WTC11 (cell line): ENCODE measurements around the gene ESPN. TPM values are rescaled to one million over a fixed set of nuclear protein-coding genes. Genes with fewer than 3 reads are reported as not detected.

Source experiments
- ATAC-seq: fragments of 200-7000 bp; cut with Tn5 transposase; 2 replicates; pipeline ENCODE4 v1.10.0; 2021; ENCODE audit warnings: mild to moderate bottlenecking, moderate library complexity
- CTCF ChIA-PET: fragments of 300-600 bp; sonication (Branson Sonifier 250); formaldehyde crosslinking; loops from one replicate; lab custom pipeline; 2021; ENCODE audit warnings: antibody characterized with exemption; lab: Charles Lee
- POLR2A ChIA-PET: fragments of 350-600 bp; sonication (Branson Sonifier 250); formaldehyde crosslinking; loops from one replicate; lab custom pipeline; 2021; ENCODE audit warnings: antibody characterized with exemption; lab: Charles Lee
- DNase-seq: peaks from one replicate; pipeline ENCODE4 v3.0.0; 2021; ENCODE audit warnings: low spot score
- H3K27ac Mint-ChIP-seq: 2 replicates; pipeline ENCODE4 v1.8.0; 2021; ENCODE audit warnings: mixed read lengths
- H3K27me3 Mint-ChIP-seq: 2 replicates; pipeline ENCODE4 v1.8.0; 2021; ENCODE audit warnings: low read depth, mild to moderate bottlenecking, moderate library complexity, mixed read lengths
- H3K36me3 Mint-ChIP-seq: 2 replicates; pipeline ENCODE4 v1.8.0; 2021; ENCODE audit warnings: mixed read lengths
- H3K4me1 Mint-ChIP-seq: 2 replicates; pipeline ENCODE4 v1.8.0; 2022; ENCODE audit warnings: mixed read lengths
- H3K4me3 Mint-ChIP-seq: 2 replicates; pipeline ENCODE4 v1.8.0; 2021; ENCODE audit warnings: mild to moderate bottlenecking, moderate library complexity, mixed read lengths
- H3K9me3 Mint-ChIP-seq: 2 replicates; pipeline ENCODE4 v1.8.0; 2021; ENCODE audit warnings: mixed read lengths
- JUN ChIP-seq: sonication (generic); formaldehyde crosslinking; IDR thresholded peaks from 2 replicates; pipeline ENCODE4 v1.8.0; 2023; ENCODE audit warnings: mild to moderate bottlenecking, missing genetic modification reagents
- MXD4 ChIP-seq: fragments of 250-450 bp; sonication (Bioruptor Pico); IDR thresholded peaks from 2 replicates; pipeline ENCODE4 v1.8.0; 2021; ENCODE audit warnings: mild to moderate bottlenecking, moderate library complexity, borderline replicate concordance
- NR1H2 ChIP-seq: sonication (generic); formaldehyde crosslinking; IDR thresholded peaks from 2 replicates; pipeline ENCODE4 v1.9.0; 2021; ENCODE audit warnings: mild to moderate bottlenecking, moderate library complexity, missing genetic modification reagents
- NR2C2 ChIP-seq: sonication (generic); formaldehyde crosslinking; IDR thresholded peaks from 2 replicates; pipeline ENCODE4 v1.8.0; 2022; ENCODE audit warnings: mild to moderate bottlenecking, missing genetic modification reagents
- NR3C1 ChIP-seq: sonication (generic); formaldehyde crosslinking; conservative IDR thresholded peaks from 2 replicates; pipeline ENCODE4 v1.8.1; 2023; ENCODE audit warnings: low read depth, mild to moderate bottlenecking, missing genetic modification reagents
- PRRX2 ChIP-seq: fragments of 250-450 bp; sonication (Bioruptor Pico); IDR thresholded peaks from 2 replicates; pipeline ENCODE4 v1.8.0; 2021; ENCODE audit warnings: mild to moderate bottlenecking
- TCF7 ChIP-seq: sonication (generic); formaldehyde crosslinking; IDR thresholded peaks from 2 replicates; pipeline ENCODE4 v1.8.0; 2022; ENCODE audit warnings: mild to moderate bottlenecking, low read depth, missing genetic modification reagents, moderate library complexity
- TEAD4 ChIP-seq: sonication (generic); formaldehyde crosslinking; IDR thresholded peaks from 2 replicates; pipeline ENCODE4 v1.8.0; 2022; ENCODE audit warnings: mild to moderate bottlenecking, missing genetic modification reagents
- ZNF219 ChIP-seq: sonication (generic); formaldehyde crosslinking; IDR thresholded peaks from 2 replicates; pipeline ENCODE4 v1.8.0; 2023; ENCODE audit warnings: missing genetic modification reagents, mild to moderate bottlenecking, borderline replicate concordance
- total RNA-seq: library from RNA; stranded (reverse); gene quantifications from 3 replicates; pipeline ENCODE4 v1.2.3, GENCODE V29; 2021
- TF ChIP-seq, protein P1 (sequence below): sonication (generic); formaldehyde crosslinking; IDR thresholded peaks from 2 replicates; pipeline ENCODE4 v1.8.1; 2023; ENCODE audit warnings: mild to moderate bottlenecking, missing genetic modification reagents
- TF ChIP-seq, protein P2 (sequence below): fragments of 250-450 bp; sonication (Bioruptor Pico); IDR thresholded peaks from 2 replicates; pipeline ENCODE4 v1.9.0; 2021; ENCODE audit warnings: mild to moderate bottlenecking
- TF ChIP-seq, protein P3 (sequence below): fragments of 250-450 bp; sonication (Bioruptor Pico); IDR thresholded peaks from 2 replicates; pipeline ENCODE4 v1.9.0; 2021; ENCODE audit warnings: mild to moderate bottlenecking
- TF ChIP-seq, protein P4 (sequence below): sonication (generic); formaldehyde crosslinking; IDR thresholded peaks from 2 replicates; pipeline ENCODE4 v1.8.1; 2022; ENCODE audit warnings: low read depth, missing genetic modification reagents, borderline replicate concordance
- TF ChIP-seq, protein P5 (sequence below): sonication (generic); formaldehyde crosslinking; IDR thresholded peaks from 2 replicates; pipeline ENCODE4 v1.8.1; 2022; ENCODE audit warnings: mild to moderate bottlenecking, missing genetic modification reagents, moderate library complexity, borderline replicate concordance
- TF ChIP-seq, protein P6 (sequence below): sonication (generic); formaldehyde crosslinking; IDR thresholded peaks from 2 replicates; pipeline ENCODE4 v1.8.1; 2023; ENCODE audit warnings: mild to moderate bottlenecking, moderate library complexity, missing genetic modification reagents
- TF ChIP-seq, protein P7 (sequence below): sonication (generic); formaldehyde crosslinking; IDR thresholded peaks from 2 replicates; pipeline ENCODE4 v1.8.1; 2022; ENCODE audit warnings: missing genetic modification reagents, borderline replicate concordance
- TF ChIP-seq, protein P8 (sequence below): fragments of 250-450 bp; sonication (Bioruptor Pico); conservative IDR thresholded peaks from 2 replicates; pipeline ENCODE4 v1.9.0; 2021; ENCODE audit warnings: mild to moderate bottlenecking

Gene ESPN
- total RNA-seq, 1 experiment from 2014 or later: 46.1 TPM

DNA sequence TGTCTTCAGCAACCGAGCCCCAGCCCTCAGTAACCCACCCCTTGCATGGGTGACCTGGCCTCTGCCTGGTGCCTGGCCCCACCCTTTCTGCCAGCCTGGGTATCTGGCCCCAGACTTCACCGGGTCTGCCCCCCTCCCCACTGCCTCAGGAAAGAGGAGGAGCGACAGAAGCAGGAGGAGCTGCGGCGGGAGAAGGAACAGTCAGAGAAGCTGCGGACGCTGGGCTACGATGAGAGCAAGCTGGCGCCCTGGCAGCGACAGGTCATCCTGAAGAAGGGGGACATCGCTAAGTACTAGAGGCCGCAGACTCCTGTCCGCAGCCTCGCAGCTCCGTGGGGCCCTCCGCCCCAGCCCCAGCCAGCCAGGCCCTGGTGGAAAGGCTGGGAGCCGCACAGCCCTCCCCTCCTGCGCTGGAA is 35.3 kb downstream of the ESPN start (continued):
- TF ChIP-seq, protein P1, sequence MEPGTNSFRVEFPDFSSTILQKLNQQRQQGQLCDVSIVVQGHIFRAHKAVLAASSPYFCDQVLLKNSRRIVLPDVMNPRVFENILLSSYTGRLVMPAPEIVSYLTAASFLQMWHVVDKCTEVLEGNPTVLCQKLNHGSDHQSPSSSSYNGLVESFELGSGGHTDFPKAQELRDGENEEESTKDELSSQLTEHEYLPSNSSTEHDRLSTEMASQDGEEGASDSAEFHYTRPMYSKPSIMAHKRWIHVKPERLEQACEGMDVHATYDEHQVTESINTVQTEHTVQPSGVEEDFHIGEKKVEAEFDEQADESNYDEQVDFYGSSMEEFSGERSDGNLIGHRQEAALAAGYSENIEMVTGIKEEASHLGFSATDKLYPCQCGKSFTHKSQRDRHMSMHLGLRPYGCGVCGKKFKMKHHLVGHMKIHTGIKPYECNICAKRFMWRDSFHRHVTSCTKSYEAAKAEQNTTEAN (CRISPR knock-in tag): no peak
- TF ChIP-seq JUN (CRISPR knock-in tag) (no peak), TEAD4 (CRISPR knock-in tag) (no peak), NR3C1 (CRISPR knock-in tag) (no peak), NR1H2 (CRISPR knock-in tag) (no peak), MXD4 (CRISPR knock-in tag) (no peak)
- TF ChIP-seq, protein P2, sequence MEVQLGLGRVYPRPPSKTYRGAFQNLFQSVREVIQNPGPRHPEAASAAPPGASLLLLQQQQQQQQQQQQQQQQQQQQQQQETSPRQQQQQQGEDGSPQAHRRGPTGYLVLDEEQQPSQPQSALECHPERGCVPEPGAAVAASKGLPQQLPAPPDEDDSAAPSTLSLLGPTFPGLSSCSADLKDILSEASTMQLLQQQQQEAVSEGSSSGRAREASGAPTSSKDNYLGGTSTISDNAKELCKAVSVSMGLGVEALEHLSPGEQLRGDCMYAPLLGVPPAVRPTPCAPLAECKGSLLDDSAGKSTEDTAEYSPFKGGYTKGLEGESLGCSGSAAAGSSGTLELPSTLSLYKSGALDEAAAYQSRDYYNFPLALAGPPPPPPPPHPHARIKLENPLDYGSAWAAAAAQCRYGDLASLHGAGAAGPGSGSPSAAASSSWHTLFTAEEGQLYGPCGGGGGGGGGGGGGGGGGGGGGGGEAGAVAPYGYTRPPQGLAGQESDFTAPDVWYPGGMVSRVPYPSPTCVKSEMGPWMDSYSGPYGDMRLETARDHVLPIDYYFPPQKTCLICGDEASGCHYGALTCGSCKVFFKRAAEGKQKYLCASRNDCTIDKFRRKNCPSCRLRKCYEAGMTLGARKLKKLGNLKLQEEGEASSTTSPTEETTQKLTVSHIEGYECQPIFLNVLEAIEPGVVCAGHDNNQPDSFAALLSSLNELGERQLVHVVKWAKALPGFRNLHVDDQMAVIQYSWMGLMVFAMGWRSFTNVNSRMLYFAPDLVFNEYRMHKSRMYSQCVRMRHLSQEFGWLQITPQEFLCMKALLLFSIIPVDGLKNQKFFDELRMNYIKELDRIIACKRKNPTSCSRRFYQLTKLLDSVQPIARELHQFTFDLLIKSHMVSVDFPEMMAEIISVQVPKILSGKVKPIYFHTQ: no peak
- TF ChIP-seq, protein P3, sequence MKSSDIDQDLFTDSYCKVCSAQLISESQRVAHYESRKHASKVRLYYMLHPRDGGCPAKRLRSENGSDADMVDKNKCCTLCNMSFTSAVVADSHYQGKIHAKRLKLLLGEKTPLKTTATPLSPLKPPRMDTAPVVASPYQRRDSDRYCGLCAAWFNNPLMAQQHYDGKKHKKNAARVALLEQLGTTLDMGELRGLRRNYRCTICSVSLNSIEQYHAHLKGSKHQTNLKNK: no peak
- TF ChIP-seq, protein P4, sequence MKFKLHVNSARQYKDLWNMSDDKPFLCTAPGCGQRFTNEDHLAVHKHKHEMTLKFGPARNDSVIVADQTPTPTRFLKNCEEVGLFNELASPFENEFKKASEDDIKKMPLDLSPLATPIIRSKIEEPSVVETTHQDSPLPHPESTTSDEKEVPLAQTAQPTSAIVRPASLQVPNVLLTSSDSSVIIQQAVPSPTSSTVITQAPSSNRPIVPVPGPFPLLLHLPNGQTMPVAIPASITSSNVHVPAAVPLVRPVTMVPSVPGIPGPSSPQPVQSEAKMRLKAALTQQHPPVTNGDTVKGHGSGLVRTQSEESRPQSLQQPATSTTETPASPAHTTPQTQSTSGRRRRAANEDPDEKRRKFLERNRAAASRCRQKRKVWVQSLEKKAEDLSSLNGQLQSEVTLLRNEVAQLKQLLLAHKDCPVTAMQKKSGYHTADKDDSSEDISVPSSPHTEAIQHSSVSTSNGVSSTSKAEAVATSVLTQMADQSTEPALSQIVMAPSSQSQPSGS (CRISPR knock-in tag): no peak
- TF ChIP-seq, protein P5, sequence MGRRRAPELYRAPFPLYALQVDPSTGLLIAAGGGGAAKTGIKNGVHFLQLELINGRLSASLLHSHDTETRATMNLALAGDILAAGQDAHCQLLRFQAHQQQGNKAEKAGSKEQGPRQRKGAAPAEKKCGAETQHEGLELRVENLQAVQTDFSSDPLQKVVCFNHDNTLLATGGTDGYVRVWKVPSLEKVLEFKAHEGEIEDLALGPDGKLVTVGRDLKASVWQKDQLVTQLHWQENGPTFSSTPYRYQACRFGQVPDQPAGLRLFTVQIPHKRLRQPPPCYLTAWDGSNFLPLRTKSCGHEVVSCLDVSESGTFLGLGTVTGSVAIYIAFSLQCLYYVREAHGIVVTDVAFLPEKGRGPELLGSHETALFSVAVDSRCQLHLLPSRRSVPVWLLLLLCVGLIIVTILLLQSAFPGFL (CRISPR knock-in tag): no peak
- TF ChIP-seq, protein P6, sequence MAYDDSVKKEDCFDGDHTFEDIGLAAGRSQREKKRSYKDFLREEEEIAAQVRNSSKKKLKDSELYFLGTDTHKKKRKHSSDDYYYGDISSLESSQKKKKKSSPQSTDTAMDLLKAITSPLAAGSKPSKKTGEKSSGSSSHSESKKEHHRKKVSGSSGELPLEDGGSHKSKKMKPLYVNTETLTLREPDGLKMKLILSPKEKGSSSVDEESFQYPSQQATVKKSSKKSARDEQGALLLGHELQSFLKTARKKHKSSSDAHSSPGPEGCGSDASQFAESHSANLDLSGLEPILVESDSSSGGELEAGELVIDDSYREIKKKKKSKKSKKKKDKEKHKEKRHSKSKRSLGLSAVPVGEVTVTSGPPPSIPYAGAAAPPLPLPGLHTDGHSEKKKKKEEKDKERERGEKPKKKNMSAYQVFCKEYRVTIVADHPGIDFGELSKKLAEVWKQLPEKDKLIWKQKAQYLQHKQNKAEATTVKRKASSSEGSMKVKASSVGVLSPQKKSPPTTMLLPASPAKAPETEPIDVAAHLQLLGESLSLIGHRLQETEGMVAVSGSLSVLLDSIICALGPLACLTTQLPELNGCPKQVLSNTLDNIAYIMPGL (CRISPR knock-in tag): no peak

DNA sequence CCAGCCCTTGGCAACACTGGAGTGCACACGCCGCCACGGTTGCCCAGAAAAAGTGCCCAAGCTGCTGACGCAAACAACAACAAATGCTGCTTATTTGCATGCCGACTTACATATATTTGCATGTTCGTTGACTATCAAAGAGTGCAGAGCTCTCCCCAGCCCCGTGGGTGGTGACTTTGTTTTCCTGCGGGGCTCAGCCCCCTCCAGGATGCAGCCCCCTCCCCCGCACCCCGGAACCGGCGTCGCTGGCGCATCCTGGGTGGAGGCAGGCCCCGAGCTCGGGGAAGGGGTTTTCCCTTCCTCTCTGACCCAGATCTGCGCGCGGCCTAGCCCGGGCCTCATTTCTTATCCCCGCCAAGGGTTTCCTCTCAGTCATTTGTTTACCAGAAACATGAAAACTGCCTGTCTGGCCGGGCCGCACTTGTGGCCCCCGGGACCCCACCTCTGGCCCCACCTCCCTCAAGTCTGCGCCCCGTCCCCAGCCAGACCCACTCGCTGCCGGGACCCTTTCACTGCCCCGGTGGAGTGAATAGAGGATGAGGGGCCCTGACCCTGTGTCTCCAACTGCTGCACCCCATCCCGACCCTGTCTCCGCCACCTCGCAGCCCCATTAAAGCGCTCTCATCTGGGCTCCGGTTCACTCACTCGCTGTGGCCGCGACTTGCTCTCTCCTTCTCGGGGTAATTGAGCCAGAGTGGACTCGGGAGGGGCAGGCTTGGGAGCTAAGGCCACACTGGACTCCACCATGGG is 35.9 kb downstream of the ESPN start:
- peaks cover 27% of the 10 kb centered on the region for H3K4me1 Mint-ChIP-seq
- CTCF ChIA-PET: interaction anchor here (0.7 to 3.5 kb wide), 11 partner anchors 9 to 256 kb away, joined by 3 to 31 read pairs (median 6); partner anchors contain the start of gene RNF207
- POLR2A ChIA-PET: interaction anchor here (0.9 to 1.7 kb wide), 2 partner anchors 11 to 213 kb away, joined by 3 to 5 read pairs; no protein-coding TSS in a partner anchor
- no peaks in the 10 kb centered on the region for H3K9me3 Mint-ChIP-seq
- peak; percentile 45 for DNase-seq
- no peak for TF ChIP-seq TCF7 (CRISPR knock-in tag)
- no peak for TF ChIP-seq NR2C2 (CRISPR knock-in tag)
- TF ChIP-seq, protein P2: no peak
- no peak for TF ChIP-seq PRRX2 (CRISPR knock-in tag)
- TF ChIP-seq, protein P7, sequence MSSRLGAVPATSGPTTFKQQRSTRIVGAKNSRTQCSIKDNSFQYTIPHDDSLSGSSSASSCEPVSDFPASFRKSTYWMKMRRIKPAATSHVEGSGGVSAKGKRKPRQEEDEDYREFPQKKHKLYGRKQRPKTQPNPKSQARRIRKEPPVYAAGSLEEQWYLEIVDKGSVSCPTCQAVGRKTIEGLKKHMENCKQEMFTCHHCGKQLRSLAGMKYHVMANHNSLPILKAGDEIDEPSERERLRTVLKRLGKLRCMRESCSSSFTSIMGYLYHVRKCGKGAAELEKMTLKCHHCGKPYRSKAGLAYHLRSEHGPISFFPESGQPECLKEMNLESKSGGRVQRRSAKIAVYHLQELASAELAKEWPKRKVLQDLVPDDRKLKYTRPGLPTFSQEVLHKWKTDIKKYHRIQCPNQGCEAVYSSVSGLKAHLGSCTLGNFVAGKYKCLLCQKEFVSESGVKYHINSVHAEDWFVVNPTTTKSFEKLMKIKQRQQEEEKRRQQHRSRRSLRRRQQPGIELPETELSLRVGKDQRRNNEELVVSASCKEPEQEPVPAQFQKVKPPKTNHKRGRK (CRISPR knock-in tag): no peak
- no peak for TF ChIP-seq ZNF219
- TF ChIP-seq, protein P8, sequence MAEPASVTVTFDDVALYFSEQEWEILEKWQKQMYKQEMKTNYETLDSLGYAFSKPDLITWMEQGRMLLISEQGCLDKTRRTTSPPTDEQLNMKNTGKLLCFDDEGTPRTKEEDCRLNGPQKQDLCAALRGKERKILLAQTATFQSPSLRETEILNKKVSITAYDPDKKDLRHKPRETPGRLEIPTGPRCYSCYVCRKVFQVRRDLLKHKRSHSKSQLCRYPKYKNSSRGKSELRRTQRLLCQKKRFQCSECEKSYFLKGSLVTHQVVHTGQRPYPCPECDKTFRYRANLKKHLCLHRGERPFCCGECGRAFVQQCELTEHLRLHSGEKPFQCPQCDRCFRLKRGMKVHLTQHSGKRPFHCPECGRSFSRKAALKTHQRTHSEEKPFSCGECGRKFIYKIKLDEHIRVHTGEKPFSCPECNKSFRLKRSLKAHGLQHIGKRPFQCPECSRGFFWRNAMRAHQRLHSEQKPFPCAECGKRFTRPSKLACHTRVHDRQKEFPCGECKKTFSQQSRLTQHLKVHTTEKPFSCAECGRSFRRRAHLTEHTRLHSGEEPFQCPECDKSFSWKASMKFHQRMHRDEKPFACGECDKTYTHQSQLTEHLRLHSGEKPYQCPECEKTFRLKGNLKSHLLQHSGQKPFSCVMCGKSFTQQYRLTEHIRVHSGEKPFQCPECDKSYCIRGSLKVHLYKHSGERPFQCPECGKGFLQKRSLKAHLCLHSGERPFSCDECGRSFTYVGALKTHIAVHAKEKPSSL (CRISPR knock-in tag): no peak
- ATAC-seq: peak; percentile 21
- peaks cover 2% of the 10 kb centered on the region; the same call in 1 of the 2 replicates for H3K27me3 Mint-ChIP-seq
- H3K36me3 Mint-ChIP-seq: peaks cover 6% of the 10 kb centered on the region
- H3K27ac Mint-ChIP-seq: peak overlapping the region; percentile 74; the same call in 1 of the 2 replicates
- H3K4me3 Mint-ChIP-seq: no peak overlapping the region
